ENCODE results near the gene SPON1.

Gene SPON1

DNA sequence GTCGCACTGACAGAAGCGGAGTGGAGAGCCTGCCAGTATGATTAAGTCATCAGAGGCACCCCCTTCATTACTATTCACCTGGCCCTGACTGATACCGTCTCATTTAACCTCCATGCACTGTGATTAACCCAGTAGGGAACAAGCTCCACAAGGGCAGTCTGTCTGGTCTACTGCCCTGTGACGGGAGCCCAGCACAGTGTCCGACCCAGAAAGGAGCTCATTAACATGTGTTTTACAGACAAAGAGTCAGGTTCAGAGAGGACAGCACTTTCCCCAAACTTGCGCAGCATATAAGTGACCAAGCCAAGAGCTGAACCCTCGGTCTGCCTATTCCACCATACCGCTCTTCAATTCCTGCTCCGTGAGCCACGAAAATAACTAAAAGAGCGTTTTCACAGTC is 266.9 kb downstream of the SPON1 start:
- no peak for TF ChIP-seq TAF1 (IDR thresholded peaks at IDR 0.05; ENCODE audit: borderline replicate concordance, insufficient read depth, low read length)
- TF ChIP-seq FOXP2 (optimal IDR thresholded peaks at IDR 0.05; ENCODE audit: borderline replicate concordance, extremely low read depth, extremely low read length, insufficient read depth) = no peak
- TF ChIP-seq SIN3A (IDR thresholded peaks at IDR 0.05; ENCODE audit: borderline replicate concordance, insufficient read depth, low read length) = no peak
- TF ChIP-seq, protein P1, sequence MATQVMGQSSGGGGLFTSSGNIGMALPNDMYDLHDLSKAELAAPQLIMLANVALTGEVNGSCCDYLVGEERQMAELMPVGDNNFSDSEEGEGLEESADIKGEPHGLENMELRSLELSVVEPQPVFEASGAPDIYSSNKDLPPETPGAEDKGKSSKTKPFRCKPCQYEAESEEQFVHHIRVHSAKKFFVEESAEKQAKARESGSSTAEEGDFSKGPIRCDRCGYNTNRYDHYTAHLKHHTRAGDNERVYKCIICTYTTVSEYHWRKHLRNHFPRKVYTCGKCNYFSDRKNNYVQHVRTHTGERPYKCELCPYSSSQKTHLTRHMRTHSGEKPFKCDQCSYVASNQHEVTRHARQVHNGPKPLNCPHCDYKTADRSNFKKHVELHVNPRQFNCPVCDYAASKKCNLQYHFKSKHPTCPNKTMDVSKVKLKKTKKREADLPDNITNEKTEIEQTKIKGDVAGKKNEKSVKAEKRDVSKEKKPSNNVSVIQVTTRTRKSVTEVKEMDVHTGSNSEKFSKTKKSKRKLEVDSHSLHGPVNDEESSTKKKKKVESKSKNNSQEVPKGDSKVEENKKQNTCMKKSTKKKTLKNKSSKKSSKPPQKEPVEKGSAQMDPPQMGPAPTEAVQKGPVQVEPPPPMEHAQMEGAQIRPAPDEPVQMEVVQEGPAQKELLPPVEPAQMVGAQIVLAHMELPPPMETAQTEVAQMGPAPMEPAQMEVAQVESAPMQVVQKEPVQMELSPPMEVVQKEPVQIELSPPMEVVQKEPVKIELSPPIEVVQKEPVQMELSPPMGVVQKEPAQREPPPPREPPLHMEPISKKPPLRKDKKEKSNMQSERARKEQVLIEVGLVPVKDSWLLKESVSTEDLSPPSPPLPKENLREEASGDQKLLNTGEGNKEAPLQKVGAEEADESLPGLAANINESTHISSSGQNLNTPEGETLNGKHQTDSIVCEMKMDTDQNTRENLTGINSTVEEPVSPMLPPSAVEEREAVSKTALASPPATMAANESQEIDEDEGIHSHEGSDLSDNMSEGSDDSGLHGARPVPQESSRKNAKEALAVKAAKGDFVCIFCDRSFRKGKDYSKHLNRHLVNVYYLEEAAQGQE (IDR thresholded peaks at IDR 0.05; ENCODE audit: insufficient read depth in 1 of 2, low read depth in 2 of 2, low read length in 2 of 2) = no peak
- TF ChIP-seq POLR2AphosphoS5 (IDR thresholded peaks at IDR 0.05; ENCODE audit: low read depth, low read length) = no peak

DNA sequence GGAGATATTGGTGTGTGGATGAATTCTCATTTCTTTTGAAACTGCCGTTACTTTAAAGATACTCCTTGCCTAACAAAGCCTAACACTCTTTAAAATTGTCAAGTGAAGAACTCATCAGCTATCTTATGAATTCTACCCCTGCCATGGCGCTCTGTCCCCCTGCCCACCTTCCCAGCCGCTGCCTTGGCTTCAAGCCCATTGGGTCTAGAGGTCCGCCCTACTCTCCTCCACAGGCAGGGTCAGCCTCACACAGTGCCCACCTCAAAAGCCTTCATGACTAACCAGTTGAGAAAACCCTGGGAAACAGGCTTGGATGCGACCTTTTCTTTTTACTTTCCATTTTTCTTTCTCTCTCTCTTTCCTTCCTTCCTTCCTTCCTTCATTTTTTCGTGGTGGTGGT is 267.9 kb downstream of the SPON1 start:
- no peak for TF ChIP-seq SIN3A (IDR thresholded peaks at IDR 0.05; ENCODE audit: borderline replicate concordance, insufficient read depth, low read length)
- no peak for TF ChIP-seq POLR2AphosphoS5 (IDR thresholded peaks at IDR 0.05; ENCODE audit: low read depth, low read length)
- TF ChIP-seq, protein P1 (IDR thresholded peaks at IDR 0.05; ENCODE audit: insufficient read depth in 1 of 2, low read depth in 2 of 2, low read length in 2 of 2) = no peak
- TF ChIP-seq FOXP2 (optimal IDR thresholded peaks at IDR 0.05; ENCODE audit: borderline replicate concordance, extremely low read depth, extremely low read length, insufficient read depth) = no peak
- no peak for TF ChIP-seq TAF1 (IDR thresholded peaks at IDR 0.05; ENCODE audit: borderline replicate concordance, insufficient read depth, low read length)

DNA sequence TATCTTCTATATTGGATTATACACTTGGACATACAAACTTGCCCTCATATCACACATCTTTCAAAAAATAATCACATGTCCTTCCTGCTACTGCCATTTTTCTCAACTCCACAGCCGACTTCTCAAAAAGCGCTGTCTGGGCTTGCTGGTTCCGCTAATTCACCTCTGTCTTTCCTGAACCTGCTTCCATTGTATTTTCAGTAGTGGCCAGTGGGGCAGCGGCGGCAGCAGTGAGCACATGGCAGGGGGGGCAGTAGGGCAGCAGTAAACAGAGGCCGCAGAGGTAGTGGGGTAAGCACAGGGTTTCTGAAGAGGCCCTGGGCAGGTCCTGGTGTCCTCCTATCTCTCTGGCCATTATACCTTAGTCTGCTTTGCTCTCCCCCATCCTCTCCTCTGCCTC is 270.1 kb downstream of the SPON1 start:
- TF ChIP-seq FOXP2 (optimal IDR thresholded peaks at IDR 0.05; ENCODE audit: borderline replicate concordance, extremely low read depth, extremely low read length, insufficient read depth) (no peak), POLR2AphosphoS5 (IDR thresholded peaks at IDR 0.05; ENCODE audit: low read depth, low read length) (no peak), SIN3A (IDR thresholded peaks at IDR 0.05; ENCODE audit: borderline replicate concordance, insufficient read depth, low read length) (no peak), TAF1 (IDR thresholded peaks at IDR 0.05; ENCODE audit: borderline replicate concordance, insufficient read depth, low read length) (no peak)
- TF ChIP-seq, protein P1 (IDR thresholded peaks at IDR 0.05; ENCODE audit: insufficient read depth in 1 of 2, low read depth in 2 of 2, low read length in 2 of 2) = no peak

DNA sequence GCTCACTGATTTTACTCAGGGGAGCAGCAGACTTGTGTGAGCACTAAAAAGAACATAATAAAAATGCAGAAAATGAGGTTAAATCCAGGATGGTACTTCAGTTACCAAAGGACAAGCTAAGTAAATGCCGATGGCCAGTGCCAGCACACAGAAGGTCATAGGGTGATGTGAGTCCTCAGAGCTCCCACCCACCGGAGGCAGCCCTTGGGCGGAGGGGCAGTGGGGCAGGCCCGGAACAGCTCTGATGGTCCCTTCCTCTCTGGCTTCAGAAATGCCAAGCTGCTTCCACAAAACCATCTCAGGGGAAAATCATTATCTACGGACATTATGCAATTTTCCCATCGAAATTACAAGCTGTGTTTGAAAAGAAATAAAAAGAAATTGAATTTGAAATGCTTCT is 271.9 kb downstream of the SPON1 start:
- no peak for TF ChIP-seq TAF1 (IDR thresholded peaks at IDR 0.05; ENCODE audit: borderline replicate concordance, insufficient read depth, low read length)
- TF ChIP-seq POLR2AphosphoS5 (IDR thresholded peaks at IDR 0.05; ENCODE audit: low read depth, low read length) = no peak
- TF ChIP-seq FOXP2 (optimal IDR thresholded peaks at IDR 0.05; ENCODE audit: borderline replicate concordance, extremely low read depth, extremely low read length, insufficient read depth) = no peak
- TF ChIP-seq, protein P1 (IDR thresholded peaks at IDR 0.05; ENCODE audit: insufficient read depth in 1 of 2, low read depth in 2 of 2, low read length in 2 of 2) = no peak
- TF ChIP-seq SIN3A (IDR thresholded peaks at IDR 0.05; ENCODE audit: borderline replicate concordance, insufficient read depth, low read length) = no peak

DNA sequence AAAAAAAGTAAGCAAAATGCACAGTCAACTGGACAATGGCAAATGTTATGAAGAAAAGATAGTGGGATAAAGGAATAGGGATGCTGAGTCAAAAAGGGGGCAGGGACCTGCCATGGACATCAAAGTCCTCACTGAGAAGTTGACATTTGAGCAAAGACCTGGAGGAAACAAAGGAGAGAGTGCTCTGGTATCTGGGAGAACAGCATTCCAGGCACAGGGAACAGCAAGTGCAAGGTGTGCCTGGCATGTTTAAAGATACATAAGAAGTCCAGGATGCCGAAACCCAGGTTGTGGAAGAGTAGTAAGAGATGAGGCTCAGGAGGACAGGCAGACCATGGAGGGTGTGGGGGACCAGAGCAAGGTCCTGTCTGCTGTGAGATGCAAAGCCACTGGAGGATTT is 273.2 kb downstream of the SPON1 start:
- TF ChIP-seq TAF1 (IDR thresholded peaks at IDR 0.05; ENCODE audit: borderline replicate concordance, insufficient read depth, low read length) = no peak
- TF ChIP-seq, protein P1 (IDR thresholded peaks at IDR 0.05; ENCODE audit: insufficient read depth in 1 of 2, low read depth in 2 of 2, low read length in 2 of 2) = no peak
- TF ChIP-seq POLR2AphosphoS5 (IDR thresholded peaks at IDR 0.05; ENCODE audit: low read depth, low read length) = no peak
- TF ChIP-seq FOXP2 (optimal IDR thresholded peaks at IDR 0.05; ENCODE audit: borderline replicate concordance, extremely low read depth, extremely low read length, insufficient read depth) = no peak
- no peak for TF ChIP-seq SIN3A (IDR thresholded peaks at IDR 0.05; ENCODE audit: borderline replicate concordance, insufficient read depth, low read length)

All from PFSK-1 (cell line).